Suppressor macrophage treated with lipopolysaccharide for 4 hours (primary cell): ENCODE measurements around the gene TICAM1.
"Not testable (repeated sequence)": the region's sequence is repeated elsewhere in the genome, so short reads cannot be mapped to it uniquely, and the experiment has no call there.

Source experiments
- DNase-seq: peaks from one replicate; pipeline ENCODE4 v3.0.0-alpha.2; 2020

Gene TICAM1

DNA sequence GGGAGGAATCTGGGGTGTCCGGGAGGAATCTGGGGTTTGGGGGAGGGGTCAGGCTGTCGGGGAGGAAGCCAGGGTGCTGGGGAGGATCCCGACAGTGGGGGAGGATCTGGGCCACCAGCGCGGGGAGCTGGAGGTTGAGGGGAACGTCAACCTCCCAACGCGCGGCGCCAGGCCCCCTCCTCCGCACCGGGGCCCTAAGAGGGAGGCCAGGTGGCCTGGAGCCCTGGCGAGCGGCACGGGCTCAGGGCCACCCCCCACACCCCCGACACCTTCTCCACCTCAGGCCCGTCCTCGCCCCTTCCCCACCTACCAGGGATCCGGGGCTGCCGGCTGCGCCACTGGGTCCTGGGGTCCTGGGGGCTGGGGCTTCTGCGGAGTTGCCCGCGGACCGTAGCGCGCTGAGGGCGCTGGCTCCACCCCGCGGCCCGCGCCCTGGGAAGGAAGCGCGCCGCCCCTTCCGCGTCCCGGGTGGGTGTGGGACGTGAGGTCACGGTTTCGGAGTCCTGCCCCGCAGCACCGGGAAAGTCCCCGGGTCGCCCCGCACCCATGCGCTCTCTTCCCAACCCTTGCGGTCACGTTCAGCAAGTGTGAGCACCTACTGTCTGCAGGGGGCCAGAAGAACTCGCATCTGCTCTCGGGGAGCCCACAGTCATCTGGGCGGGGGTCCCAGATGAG lies at the start of gene TICAM1:
TICAM1 (minus strand) TSS at position 409 of the 675 bp plus-strand sequence. CDS start 13,335 bp downstream, outside the sequence.
- DNase-seq, result peak; percentile 97

- no peak for DNase-seq
Observed at GRCh38 chr19:4879041-4879440, 47.5 kb upstream of the TICAM1 start.

GRCh38 chr19:4878491-4878968 lies 47.0 kb upstream of the TICAM1 start:
- no peak for DNase-seq

GRCh38 chr19:4877753-4878490 lies 46.4 kb upstream of the TICAM1 start:
- no peak for DNase-seq

DNA sequence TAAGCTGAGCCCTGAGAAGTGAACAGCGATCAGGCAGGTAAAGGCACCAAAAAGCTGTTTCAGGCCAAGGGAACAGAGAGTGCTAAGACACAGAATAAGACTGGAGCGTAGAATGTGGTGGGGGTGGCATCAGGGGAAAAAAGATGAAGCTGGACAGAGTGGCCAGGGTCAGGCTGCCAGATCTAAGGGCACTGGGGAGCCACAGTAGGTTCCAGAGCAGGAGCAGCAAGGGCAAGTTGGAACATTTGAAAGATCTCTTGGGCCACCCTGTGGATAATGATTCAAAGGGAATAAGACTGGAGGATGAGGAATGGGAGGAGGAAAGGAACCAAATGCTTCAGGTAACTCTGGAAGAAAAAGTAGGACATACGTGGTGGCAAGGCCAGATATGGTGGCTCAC lies 42.4 kb upstream of the TICAM1 start:
- no peak for DNase-seq

DNA sequence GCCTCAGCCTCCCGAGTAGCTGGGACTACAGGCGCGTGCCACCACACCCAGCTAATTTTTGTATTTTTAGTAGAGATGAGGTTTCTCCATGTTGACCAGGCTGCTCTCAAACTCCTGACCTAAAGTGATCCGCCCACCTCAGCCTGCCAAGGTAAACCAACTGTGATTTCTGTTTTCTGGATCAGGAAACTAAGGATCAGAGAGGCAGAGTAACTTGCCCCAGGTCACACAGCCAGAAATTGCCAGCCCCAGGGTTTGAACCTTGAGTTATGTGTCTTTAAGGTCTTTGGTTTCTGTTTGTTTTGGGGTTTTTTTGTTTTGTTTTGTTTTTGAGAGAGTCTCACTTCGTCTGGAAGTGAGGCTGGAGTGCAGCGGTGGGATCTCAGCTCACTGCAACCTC lies 40.2 kb upstream of the TICAM1 start:
- DNase-seq, result no peak

GRCh38 chr19:4870025-4870700 lies 38.7 kb upstream of the TICAM1 start:
- peak; percentile 94 for DNase-seq

DNA sequence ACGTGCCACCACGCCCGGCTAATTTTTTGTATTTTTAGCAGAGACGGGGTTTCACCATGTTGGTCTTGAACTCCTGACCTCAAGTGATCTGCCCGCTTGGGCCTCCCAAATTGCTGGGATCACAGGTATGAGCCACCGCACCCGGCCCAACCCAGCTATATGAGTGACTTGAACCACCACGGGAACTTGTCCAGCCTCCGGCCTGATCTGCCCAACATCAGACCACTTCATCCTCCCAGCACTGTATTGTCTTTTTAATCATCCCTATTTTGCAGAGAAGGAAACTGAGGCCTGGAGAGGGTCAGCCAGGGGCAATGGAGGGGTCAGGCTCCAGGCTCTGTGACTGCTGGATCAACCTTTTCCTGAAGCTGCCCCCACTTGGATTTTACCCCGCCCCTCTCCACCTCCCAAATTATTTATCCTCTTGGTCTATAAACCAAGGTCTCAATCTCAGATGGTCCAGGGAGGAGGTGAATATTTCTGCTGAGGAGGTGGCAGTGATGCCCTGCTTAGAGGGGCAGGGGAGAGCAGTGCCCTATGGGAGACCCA lies 36.8 kb upstream of the TICAM1 start:
- DNase-seq, result no peak

GRCh38 chr19:4867534-4868285 lies 36.2 kb upstream of the TICAM1 start, which contains the start of gene PLIN3:
Gene PLIN3 (minus strand): TSS chr19:4867667. CDS start chr19:4861394, 6,273 bp downstream.
- DNase-seq, result peak; percentile 98

GRCh38 chr19:4866595-4867424 lies 35.3 kb upstream of the TICAM1 start:
- peak; percentile 58 for DNase-seq

DNA sequence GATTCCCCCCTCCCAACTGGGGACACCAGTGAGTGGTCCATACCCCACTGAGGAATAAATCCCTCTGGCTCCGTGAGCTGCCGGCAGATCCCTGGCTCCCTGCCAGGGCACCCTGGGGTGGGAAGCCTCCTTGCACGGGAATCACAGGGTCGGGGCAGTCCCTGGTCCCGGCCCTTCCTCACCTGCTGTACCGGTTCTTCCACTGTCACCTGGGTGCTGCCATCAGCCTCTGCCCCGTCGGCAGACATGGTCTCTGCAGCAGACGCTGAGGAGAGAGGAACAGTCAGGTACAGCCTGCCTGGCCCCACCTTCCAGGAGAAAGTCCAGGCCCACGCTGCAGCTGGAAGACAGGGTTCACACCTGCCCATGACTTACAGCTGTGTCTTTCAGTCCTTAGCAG lies 29.6 kb upstream of the TICAM1 start:
- DNase-seq, result no peak

GRCh38 chr19:4859697-4860096 lies 28.2 kb upstream of the TICAM1 start:
- no peak for DNase-seq

DNA sequence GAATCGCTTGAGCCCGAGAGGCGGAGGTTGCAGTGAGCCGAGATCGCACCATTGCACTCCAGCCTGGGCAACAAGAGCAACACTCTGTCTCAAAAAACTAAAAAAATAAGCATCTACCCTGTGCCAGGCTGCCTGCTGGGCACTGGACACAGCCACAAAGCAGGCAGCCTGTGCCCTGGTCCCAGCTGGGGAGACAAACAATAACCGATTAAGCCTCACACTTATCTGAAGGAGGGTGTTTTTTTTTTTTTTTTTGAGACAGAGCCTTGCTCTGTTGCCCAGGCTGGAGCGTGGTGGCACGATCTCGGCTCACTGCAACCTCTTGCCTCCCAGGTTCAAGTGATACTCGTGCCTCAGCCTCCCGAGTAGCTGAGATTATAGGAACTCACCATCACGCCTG lies 25.0 kb upstream of the TICAM1 start:
- DNase-seq, result not testable (repeated sequence)

- not testable (repeated sequence) for DNase-seq
Observed at GRCh38 chr19:4853506-4853905, 22.0 kb upstream of the TICAM1 start.

DNA sequence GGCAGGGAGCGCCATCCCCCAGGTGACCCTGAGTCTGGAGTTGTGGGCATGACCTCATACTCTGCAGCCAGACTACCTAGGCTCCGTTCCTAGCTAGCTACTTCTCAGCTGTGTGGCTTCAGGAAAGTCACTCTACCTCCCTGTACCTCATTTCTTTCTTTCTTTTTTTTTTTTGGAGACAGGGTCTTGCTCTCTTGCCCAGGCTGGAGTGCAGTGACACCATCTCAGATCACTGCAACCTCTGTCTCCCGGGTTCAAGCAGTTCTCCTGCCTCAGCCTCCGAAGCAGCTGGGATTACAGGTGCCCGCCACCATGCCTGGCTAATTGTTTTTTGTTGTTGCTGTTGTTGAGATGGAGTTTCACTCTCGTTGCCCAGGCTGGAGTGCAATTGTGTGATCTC lies 21.0 kb upstream of the TICAM1 start:
- no peak for DNase-seq

DNA sequence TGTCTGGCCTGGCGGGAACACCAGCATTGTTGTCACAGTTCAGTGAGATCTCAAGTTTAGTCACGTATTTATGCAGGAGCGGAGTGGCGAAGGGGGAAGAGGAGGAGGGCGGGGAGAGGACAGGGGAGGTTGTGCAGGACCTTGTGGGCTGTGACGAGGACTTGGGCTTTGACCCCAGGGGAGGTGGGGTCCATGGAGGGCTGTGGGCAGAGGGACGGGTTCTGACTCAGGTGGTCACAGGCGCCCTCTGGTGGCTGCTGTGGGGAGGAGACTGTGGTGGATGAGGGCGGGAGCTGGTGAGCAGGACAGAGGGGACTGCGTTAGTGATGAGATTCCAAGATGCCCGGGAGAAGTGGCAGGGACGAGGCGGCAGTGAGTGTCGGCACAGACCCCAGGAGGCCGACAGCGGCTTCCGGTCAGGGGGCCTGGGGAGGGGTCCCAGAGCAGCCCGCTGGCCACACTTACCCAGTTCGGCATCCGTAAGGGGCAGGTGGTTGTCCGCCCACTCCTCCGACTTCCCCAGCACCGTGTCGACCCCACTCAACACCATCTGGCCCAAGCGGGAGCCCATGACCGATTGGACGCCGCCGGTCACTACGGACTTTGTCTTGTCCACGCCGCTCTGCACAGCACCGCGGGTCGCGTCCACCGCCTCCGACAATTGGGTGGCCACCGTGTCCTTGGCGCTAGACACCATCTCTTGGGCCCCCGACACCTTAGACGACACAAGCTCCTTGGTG lies 20.2 kb upstream of the TICAM1 start:
- peak; percentile 72 for DNase-seq

GRCh38 chr19:4849019-4849418 lies 17.5 kb upstream of the TICAM1 start:
- DNase-seq, result no peak

DNA sequence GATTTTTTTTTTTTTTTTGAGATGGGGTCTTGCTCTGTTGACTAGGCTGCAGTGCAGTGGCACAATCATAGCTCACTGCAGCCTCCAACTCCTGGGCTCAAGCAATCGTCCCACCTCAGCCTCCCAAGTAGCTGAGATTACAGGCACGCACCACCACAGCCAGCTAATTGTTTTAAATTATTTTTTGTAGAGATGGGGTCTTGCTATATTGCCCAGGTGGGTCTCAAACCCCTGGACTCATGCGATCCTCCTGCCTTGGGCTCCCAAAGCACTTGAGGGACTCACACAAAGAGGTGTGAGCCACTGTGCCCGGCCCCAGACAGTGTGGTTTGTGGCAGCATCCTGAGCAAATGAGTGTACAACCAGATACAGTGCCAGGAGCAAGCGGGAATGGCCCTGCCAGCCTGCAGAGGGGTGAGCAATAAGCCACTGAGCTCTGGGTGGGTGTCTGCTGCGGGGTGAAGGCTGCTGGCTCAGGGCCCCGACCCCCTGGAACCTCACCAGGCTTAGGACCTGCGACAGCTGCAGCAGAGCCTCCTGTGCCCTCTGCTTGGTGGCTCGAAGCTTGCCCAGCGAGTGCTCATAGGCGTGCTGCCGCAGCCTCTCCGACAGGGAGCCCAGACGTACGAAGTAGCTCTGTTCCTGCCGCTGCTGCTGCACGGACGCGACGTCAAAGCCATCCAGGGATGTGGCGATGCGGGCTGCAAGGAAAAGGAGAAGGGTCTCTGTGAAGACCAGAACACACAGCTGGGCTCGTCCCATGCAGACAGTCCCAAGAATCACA lies 15.9 kb upstream of the TICAM1 start:
- no peak for DNase-seq

DNA sequence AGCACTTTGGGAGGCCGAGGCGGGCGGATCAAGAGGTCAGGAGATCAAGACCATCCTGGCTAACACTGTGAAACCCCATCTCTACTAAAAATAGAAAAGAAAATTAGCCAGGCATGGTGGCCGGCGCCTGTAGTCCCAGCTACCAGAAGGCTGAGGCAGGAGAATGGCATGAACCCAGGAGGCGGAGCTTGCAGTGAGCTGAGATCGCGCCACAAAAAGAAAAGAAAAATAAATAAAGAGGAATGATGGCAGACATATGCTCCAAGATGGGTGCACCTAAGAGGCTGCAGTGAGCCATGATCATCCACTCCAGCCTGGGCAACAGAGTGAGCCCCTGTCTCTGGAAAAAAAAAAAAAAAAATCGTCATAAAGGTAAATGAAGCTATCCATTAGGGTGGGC lies 14.5 kb upstream of the TICAM1 start:
- DNase-seq, result not testable (repeated sequence)
